OCI-LY7 (cell line): ENCODE measurements around the gene HS1BP3.

ENCODE experiments used
- EZH2phosphoT487 ChIP-seq: fragments of 200-600 bp; sonication (generic); IDR thresholded peaks from 2 replicates; pipeline ENCODE4 v1.6.1; 2018; ENCODE audit warnings: low read depth, borderline replicate concordance, mild to moderate bottlenecking, mixed run types, antibody characterized with exemption, low read length, moderate library complexity, mixed read lengths
- TF ChIP-seq, protein P1 (sequence below): fragments of 200-600 bp; sonication (generic); conservative IDR thresholded peaks from 2 replicates; pipeline ENCODE4 v1.5.1; 2014; ENCODE audit warnings: mild to moderate bottlenecking, antibody characterized with exemption, low read length, moderate library complexity, mixed read lengths

DNA sequence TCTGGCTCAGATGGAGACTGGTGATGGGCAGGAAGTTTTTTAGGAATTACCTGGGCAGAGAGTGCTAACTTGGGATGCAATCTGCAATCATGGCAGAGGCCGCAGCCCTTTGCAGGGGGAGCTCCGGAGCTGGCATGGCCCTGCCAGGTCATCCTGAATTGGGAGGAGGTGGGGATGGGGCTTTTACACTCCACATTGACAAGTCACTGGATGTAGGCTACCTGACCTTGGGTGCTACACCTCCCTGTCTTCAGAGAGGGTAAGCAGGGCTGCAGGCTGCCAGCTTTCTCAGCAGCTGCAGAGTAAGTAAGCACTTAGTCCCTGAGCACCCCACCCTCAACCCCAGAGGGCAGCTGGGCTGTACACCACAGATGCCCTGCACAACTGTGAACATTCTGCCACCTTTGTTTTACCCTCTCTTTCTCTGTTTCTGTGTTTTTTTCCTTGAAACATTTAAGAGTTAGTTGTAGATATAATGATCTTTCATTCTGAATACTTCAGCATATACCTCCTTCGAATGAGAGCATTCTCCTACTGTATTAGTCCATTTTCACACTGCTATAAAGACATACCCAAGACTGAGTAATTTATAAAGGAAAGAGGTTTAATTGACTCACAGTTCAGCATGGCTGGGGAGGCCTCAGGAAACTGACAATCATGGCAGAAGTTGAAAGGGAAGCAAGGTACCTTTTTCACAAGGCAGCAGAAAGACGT, 6.8 kb upstream of the HS1BP3 start:
- TF ChIP-seq, protein P1, sequence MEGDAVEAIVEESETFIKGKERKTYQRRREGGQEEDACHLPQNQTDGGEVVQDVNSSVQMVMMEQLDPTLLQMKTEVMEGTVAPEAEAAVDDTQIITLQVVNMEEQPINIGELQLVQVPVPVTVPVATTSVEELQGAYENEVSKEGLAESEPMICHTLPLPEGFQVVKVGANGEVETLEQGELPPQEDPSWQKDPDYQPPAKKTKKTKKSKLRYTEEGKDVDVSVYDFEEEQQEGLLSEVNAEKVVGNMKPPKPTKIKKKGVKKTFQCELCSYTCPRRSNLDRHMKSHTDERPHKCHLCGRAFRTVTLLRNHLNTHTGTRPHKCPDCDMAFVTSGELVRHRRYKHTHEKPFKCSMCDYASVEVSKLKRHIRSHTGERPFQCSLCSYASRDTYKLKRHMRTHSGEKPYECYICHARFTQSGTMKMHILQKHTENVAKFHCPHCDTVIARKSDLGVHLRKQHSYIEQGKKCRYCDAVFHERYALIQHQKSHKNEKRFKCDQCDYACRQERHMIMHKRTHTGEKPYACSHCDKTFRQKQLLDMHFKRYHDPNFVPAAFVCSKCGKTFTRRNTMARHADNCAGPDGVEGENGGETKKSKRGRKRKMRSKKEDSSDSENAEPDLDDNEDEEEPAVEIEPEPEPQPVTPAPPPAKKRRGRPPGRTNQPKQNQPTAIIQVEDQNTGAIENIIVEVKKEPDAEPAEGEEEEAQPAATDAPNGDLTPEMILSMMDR, result no peak
- TF ChIP-seq EZH2phosphoT487, result no peak
